HG03432 (cell line): ENCODE results near the gene ERGIC1.

ENCODE experiments used
- ATAC-seq: cut with Tn5 transposase; IDR thresholded peaks from one replicate; pipeline ENCODE4 v1.9.1; 2021; ENCODE audit warnings: mild to moderate bottlenecking, moderate library complexity; ENCODE audit not compliant: unreplicated experiment

Gene ERGIC1

DNA sequence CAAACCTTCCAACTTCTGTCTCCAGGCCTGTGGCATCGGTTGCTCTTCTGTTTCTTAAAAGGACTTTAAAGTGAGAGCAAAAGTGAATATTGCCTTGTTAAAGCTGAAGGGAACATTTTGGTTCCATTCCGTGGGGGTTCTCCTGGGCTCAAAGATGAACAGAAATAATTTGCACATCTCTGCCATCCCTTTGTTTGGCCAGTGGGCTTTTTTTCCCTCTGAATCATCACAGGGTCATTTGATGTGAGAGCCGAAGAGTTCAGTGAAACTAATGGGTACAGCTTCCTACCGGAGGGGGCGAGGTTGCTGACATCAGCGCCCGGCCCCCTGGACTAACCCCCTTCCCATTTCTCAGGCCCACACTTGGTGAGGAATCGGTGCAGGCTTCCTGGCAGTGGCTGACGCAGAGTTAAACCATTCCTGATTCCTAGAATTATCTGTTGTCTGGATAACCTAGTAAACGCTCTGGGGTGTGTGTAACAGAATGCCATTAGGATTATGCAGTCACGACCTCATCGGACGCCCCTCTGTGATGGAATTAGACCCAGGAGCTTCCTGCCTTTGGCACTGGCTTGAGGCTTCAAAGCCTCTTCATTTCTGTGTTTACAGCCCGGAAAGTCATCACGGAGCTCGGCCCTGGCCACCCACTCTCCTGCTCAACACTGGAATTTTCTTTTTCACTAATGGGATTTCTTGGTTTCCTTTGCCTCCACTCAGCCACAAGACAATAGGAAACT, 63.6 kb downstream of the ERGIC1 start:
- ATAC-seq: no peak

DNA sequence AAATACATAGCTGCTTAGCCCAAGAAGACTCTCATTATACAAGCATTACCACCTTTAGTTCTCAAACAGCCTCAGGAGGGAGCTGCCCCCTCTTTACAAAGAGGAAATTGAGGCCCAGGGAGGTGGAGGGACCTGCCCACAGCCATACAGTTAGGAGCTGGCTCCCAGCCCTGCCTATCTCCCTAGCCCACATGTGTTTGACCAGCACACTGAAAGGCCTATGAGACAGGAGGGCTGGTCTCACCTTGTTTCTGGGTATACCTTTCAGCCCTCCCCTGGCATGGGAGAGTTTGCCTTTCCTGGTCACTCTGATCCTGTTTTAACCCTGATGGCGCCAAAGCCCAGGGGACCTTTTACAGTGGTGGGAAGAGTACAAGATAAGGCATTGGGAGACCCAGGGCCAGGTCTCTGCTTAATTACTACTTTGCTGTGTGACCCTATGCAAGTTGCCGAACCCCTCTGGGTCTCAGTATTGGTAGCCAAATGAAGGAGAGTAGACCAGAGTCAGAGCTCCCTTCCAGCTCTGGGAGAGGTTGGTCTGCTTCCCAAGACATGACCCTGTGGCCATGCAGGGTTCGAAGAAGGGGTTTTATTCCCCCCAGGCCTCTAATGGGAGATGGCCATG, 64.3 kb downstream of the ERGIC1 start:
- no peak for ATAC-seq

DNA sequence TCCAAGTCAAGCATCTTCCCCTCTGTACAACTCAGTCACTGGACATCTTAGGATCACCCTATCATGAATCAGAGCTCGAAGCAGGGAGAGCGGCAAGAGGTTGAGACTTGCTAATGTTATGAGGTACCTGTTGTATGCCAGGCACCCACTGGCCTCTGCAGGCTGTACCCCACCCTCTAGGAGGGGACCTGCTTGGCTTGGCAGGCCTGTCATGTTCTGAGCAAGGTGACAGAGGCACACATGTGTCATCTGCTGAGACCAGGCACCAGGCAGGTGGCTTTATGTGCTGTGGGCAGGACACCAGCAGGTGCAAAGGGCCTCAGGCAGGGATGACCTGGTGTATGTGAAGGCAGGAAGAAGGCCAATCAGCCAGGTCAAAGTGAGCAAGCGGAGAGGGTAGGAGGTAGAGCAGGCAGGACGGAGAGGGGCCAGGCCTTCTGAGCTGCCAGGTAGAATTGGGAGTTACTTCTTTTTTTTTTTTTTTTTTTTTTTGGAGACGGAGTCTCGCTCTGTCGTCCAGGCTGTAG, 64.9 kb downstream of the ERGIC1 start:
- no peak for ATAC-seq

DNA sequence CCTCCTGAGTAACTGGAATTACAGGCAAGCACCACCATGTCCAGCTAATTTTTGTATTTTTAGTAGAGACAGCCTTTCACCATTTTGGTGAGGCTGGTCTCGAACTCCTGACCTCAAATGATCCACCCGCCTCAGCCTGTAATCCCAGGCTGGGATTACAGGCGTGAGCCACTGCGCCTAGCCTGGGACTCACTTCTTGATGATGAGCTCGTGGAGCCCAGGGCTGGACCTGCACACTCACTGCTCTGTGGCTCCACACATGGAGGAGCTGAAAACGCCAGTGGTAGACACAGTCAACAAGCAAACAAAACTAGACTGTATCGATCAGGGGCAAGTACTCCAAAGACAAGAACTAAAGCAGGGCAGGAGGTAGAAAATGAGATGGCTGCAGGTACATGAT, 65.4 kb downstream of the ERGIC1 start:
- no peak for ATAC-seq

DNA sequence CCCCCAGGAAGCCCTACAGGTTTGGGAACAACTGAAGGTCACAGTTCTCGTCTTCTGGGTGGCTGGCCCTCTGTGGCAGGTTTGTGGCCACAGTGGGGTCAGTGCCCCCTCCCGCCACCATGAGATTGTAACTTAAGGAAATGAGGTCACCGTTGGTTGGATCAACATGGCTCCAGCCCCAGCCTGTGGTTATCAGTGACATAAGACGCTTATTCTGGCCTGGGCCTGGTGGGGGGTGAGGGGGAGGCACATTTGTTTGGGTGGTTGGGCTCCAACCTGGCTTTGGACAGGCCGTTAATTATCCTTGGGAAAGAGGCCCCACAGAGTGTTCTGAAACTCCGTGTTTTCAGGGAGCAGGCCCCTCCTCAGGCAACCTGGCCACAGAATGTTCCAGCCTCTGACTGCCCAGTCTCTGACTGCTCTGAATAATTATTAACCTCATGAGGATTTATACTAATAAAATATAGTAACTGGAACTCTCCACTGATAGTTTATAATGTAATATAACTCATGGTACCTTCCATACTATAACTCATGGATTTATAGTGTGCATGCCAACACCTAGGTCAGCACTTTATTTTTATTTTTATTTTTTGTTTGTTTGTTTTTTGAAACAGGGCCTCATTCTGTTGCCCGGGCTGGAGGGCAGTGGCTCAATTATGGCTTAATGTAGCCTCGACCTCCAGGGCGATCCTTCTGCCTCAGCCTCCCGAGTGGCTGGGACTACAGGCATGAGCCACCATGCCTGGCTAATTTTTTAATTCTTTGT, 67.1 kb downstream of the ERGIC1 start:
- ATAC-seq: no peak

DNA sequence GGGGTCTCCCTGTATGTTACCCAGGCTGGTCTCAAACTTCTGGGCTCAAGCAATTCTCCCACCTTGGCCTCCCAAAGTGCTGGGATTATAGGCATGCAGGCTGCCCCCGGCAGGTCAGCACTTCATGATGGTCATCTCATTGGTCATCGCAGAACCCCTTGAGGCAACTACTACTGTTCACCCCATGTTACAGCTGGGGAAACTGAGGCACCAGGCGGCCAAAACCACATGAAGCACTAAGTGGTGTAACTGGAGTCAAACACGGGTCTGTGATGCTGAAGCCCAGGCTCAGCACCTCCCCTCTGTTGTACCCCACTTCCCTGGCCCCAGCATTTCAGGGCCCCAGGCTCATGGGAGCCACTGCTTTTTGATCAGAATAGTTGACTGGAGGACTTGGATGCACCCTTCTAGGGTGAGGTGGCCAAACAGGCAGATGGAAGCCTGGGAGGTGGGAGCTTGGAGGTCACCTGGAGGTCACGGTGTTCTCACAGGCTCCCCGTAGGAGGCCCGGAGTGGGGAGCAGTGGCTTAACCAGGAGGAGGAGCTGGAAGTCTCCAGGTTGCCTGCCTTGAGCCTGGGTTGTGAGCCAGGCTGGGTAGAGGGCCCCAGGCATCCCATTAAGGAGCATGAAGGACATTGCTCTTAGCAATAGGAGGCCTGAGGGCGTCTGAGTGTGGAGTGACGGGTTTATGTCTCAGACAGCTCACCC, 67.9 kb downstream of the ERGIC1 start:
- ATAC-seq: no peak

DNA sequence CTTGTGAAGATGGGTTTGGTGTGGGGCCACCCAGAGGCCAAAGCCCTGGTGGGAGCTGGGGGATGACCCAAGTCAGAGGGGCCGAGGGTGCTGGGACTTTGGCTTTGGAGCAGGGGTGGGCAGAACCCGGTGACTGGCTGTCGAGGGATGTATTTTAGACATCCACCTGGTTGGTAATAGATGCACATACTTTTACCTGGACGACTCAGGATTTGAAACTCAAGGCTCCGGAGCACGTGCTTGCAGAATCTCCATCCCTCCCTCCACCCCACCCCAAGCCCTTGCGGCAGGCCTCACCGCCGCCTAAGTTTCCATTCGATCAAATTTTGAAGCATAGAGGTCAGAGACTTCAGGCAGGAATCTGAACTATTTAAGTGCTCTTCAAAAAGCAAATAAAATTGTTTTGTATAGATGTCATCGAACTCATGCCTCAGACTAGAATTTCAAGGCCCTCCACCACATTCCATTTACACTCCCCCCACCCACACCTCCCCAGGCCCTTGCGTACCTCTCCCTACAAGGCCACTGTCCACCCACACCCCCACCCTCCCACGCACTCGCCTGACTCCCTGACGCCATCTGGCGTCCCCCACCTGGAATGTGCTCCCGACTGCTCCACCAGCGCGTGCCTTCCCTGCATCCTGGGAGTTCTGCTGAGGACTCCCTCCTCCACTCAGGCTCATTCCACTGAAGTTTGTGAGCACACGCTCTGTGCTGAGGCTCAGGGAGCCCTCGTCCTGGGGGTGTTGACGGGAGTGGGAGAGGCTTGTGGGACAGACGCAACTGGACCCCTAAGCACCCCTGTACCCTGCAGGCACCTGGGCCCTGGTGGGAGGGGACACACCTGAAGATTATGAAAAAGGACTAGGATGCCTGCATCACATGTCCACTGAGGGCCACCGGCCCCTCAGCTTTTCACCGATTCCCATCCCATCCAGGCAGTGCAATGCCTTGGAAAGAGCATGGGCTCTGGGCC, 68.7 kb downstream of the ERGIC1 start:
- no peak for ATAC-seq

DNA sequence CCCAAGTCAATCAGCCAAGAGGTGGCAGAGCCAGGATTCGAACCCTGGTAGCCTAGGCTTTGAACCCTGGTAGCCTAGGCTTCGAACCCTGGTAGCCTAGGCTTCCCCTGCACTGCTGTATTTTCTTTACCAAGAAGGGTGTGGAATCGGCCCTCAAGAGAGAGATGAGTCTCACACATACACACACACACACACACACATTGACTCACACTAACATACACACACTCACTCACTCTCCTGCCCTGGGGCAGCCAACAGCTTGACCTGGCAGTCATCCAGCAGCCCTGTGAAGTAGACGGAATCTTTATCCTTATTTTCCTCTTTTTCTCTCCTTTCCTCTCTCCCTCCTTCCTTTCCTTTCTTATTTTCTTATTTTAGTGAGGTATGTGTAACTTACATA, 69.7 kb downstream of the ERGIC1 start:
- ATAC-seq: no peak

DNA sequence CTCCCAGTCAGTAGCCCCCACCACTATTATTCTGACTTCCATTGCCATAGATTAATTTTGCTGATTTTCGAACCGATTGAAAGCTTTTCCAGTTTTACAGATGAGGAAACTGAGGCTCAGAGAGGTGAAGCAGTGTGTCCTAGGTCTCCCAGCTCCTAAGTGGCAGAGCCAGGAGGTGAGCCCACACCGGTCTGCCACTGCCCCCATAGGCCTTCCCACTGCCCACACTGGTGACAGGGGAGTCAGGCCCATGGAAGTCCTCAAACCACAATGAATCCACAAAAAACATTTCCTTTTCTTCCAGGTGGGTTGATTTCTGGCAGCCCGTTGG, 70.2 kb downstream of the ERGIC1 start:
- ATAC-seq: no peak

DNA sequence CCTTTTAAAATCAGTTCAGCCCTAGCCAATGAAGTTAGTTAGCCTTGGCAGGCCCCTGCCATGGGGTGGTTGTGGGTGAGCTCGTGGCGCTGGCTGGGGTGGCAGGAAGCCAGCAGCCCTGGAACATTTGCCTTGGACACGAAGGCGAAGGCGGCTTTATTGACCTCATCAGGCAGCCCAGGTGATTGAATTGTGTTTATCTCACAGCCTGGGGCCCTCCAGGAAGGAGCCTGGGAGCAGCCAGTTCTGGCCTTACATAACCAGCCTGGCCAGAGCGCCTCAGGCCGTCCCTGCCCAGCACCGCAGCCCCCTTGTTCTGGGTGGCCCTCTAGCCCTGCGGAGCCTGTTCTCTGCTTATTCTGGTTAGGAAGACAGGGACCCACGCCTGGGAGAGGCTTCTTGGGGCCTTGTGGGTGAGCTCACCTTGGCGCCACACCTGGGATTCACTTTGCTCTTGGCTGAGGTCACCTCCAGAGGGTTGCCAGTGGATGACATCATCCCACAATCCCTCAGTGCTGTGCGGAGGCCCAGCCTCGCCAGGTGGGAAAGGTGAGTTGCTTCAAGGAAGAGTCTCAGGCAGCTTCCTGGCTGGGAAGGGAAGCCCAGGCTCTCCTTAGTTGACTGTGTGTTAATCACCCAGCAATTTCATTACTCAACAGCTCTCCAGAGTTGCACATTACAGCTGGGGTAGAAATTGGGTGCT, 70.7 kb downstream of the ERGIC1 start:
- no peak for ATAC-seq

DNA sequence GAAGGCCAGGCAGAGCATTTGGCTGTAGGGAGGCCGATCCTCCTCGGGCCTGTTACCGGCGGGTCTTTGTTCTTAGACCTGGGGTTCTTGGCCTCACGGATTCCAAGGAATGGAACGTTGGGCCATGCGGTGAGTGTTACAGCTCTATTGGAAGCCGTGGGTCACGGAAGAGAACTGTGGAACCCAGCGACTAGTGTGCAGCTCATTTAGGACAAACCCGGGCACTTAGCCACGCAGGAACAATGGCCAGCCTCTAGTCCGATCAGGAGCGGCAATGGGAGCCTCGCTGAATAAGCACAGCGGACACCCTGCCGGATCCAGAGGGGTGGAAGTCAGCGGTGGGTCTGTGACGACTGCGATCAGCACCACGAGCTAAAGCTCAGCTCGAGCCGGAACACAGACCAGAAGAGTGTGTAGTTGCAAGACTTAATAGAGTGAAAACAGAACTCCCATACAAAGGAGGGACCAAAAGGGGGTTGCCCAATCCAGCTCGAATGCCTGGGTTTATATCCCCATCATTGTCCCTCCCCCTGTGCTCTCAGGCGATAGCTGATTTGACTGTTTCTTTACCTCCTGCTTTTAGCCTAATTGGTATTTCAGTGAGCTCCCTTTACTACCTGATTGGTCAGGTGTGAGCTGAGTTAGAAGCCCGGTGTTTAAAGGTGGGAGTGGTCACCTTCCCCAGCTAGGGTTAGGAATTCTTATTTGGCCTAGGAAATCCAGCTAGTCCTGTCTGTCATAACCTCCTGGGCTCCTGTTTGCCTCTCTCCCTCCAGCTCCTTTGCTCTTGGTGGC, 71.5 kb downstream of the ERGIC1 start:
- ATAC-seq: no peak

DNA sequence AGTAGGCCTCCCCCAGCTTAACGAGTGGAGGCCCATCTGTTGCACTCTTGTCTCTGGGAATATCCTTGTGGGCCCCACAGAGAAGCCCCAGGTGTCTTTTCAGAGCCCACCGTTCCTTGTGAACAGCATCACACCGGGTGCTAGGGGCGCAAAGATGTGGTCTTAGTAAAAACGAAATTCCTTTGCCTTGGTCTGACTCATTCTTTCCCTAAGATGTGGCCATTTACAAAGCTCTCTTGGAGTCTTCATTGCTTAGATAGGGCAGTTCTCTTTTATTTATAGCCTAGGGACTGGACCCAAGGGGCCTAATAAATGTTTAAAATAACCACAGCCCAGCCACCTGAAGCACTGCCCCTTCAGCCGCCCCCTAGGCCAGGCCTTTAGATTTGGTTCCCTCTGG, 72.4 kb downstream of the ERGIC1 start:
- peak; percentile 74 for ATAC-seq

DNA sequence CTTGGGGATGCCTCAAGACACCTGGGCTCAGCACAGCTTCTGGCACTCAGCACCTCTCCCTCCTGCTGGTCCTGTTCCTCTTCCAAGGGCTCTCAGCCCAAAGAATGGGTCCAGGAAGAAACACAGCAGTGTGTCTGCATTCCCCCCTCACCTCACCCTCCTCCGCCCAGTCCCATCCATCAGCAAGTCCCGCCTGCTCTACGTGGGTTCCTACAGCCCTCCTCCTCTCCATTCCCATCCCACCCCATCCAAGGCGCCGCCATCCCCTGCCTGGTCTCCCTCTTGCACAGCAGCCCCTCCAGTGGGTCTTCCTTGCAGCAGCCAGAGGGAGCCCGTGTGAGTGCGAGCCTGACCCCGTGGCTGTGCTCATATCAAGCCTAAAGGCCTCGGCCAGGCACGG, 72.8 kb downstream of the ERGIC1 start:
- ATAC-seq: no peak

DNA sequence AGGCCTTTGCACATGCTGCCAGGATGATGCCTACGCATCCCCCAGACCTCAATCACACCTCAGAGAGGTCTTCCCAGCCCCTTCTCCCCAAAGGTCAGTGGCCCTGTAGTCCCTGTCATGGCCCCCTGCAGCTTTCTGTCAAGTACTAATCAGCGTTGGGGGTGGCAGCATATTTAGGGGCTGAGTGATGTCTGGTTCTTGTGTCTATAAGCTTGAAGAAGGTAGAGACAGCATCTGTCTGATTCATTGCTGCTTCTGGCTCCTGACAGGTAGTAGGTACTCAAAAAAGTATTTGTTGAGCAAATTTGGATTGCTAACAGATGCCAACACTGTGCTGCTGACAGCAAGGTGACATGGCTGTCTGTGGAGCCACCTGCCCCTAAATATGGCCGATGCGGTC, 73.6 kb downstream of the ERGIC1 start:
- ATAC-seq: no peak

DNA sequence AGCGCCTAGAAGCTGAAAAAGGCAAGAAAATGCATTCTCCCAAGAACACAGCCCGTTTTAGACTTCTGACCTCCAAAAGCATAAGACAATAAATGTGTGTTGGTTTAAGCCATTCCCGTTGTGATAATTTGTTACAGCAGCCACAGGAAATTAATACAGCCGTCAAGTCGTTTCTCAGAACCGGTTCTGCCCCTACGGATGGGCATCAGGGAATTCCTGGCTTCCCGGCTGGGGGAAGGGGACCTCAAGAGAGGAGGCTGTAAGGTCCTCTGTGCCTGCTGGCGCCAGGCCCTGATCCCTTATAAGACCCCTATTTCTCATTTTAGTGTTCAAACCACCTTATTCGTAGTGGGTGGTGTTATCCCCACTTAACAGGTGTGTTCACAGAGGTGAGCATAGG, 74.6 kb downstream of the ERGIC1 start:
- no peak for ATAC-seq

DNA sequence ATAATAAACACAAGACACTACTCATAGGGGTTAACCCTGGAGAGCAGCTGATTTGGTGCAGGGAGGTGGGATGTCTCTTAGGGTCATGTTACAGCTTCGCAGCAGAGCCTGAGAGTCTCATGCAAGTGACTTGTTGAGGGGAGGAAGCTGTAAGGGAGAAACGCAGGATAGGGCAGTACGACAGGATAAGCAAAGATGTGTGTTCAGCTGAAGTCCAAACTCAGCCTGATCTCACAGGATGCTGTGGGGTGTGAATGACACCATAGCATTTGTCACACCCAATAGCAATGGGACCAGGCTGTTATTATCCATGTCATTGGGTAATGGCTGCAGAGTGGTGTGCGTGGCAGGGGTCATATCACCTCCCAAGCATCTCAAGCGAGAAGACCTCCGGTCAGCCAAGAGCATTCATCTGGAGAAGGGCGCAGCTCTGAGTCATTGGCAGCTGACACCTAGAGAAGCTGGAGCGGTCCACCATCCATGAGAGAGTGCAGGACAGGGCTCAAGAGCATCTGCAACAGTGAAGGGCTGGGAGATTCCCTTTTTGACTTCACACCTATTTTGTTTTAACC, 76.0 kb downstream of the ERGIC1 start:
- ATAC-seq: no peak

DNA sequence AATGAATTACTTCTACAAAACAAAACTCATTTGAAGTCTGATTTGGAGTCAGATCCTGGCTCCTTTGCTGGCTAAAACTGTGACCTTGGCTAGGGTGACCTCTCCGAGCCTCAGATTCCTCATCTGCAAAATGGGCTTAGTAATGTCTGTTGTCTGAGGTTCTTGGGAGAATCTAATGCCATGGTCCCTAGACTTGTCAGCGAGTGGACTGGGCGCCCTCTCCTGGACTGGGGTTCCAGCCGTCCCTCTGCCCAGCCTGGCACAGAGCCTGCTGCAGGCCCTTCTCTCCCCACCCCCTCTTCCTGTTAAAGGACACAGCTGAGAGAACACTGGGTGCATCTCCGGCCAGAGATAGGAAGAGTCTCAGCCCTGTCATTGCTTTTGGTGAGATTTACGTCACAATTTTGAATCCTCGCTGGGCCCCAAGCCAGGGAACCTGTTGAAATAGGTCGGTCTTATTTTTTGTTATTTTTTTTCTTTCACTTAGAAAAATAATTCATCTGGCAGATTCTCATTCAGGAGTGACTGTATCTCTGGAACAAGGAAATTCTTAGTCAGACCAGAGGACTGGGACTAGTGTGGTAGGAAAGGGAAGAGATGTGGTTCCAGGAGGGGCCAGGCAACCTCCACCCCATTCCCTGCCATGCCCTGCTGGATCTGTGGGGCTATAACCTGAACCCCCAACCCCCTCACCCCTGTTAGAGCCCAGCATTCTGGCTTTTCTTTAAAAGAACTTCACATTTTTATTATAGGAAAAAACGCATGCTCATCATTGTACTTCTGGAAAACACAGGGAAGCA, 77.0 kb downstream of the ERGIC1 start:
- ATAC-seq: peak; percentile 31

DNA sequence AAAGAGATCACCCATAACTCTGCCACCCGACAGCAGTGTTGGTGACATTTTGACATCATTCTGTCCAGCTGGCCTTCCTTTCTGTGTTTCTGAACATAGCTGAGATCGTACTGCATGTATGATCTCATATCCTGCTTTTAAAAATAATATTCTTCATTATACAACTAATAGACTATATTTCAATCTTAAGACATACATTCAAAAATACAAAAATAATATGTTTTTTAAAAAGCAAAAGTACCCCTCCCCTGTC, 77.5 kb downstream of the ERGIC1 start:
- no peak for ATAC-seq
